ENCODE data around the gene IGFBP6. TPM values are rescaled to one million over a fixed set of nuclear protein-coding genes. Genes with fewer than 3 reads are reported as not detected.

IGFBP6 gene
- total and polyA plus RNA-seq, 9 of the 15 experiments (the other 6 are each of a cell fraction or from before 2014, with no cell fraction given): 0.15 to 1.4 (median 0.54) TPM

GRCh38 chr12:53096089-53096741, 1.3 kb upstream of the IGFBP6 start:
- ChIA-PET CTCF (ENCODE audit: low intra/inter-chr PET ratio) (no interaction called here), POLR2A (no interaction called here)
- ATAC-seq (no peak), DNase-seq (ENCODE audit: extremely low read depth in 1 of 4, low spot score in 3 of 4) (no peak), FAIRE-seq (no peak)
- Histone ChIP-seq H3K79me2 (ENCODE audit: control insufficient read depth, insufficient read depth, low read length) (no peaks in the 10 kb centered on the region), H3K9me1 (ENCODE audit: control insufficient read depth, insufficient read depth, low read length) (peaks cover 6% of the 10 kb centered on the region), H4K20me1 (replicated peaks; ENCODE audit: control insufficient read depth, insufficient read depth, low read length) (no peaks in the 10 kb centered on the region), H3K9ac (ENCODE audit: insufficient read depth in 1 of 2, low read depth in 2 of 2, low read length in 2 of 2) (no peak overlapping the region), H3K27me3 (ENCODE audit: control insufficient read depth in 2 of 2, insufficient read depth in 2 of 2, low read length in 2 of 2) (no peaks in the 10 kb centered on the region), H3K36me3 (ENCODE audit: control insufficient read depth, insufficient read depth, low read length) (no peaks in the 10 kb centered on the region), H3K9me3 (replicated peaks; ENCODE audit: control insufficient read depth, insufficient read depth, low read depth, low read length) (no peaks in the 10 kb centered on the region), H3K4me3 (no peak overlapping the region), H3K27ac (ENCODE audit: extremely low read depth, low read depth, low read length) (no peak overlapping the region), H2AFZ (ENCODE audit: low read depth, low read length) (no peak overlapping the region), H3K4me1 (replicated peaks in 1 of 2; ENCODE audit: control insufficient read depth in 2 of 2, insufficient read depth in 2 of 2, low read length in 2 of 2) (peaks cover 31 to 33% of the 10 kb centered on the region in 2 experiments), H3K4me2 (ENCODE audit: insufficient read depth, low read length) (no peak overlapping the region)
- 56% methylated on average over 8 of the region's 11 CpGs for WGBS (ENCODE audit: insufficient coverage, low coverage, missing lambda C conversion rate)
- no TSS peak for BruUV-seq (replicated peaks)
- in situ Hi-C loops (cut with MboI): no loop called here
- intact Hi-C loops (cut with micrococcal nuclease): no loop called here
- TF ChIP-seq SMAD1 (IDR thresholded peaks at IDR 0.05; ENCODE audit: low read depth, low read length, partially characterized antibody) (no peak), ZNF12 (CRISPR knock-in tag; IDR thresholded peaks at IDR 0.05) (no peak), FOXJ2 (tag; IDR thresholded peaks at IDR 0.05) (no peak), CCNT2 (IDR thresholded peaks at IDR 0.05; ENCODE audit: borderline replicate concordance, extremely low read depth, insufficient read length, low read depth, low read length) (no peak), ZFP91 (CRISPR knock-in tag; IDR thresholded peaks at IDR 0.05) (no peak), ZNF561 (CRISPR knock-in tag; conservative IDR thresholded peaks at IDR 0.05) (no peak), NFIX (CRISPR knock-in tag; IDR thresholded peaks at IDR 0.05; ENCODE audit: low read depth) (no peak), HOMEZ (CRISPR knock-in tag; IDR thresholded peaks at IDR 0.05) (no peak), POU5F1 (IDR thresholded peaks at IDR 0.05; ENCODE audit: borderline replicate concordance, low read depth, low read length, partially characterized antibody) (no peak)
- TF ChIP-seq, protein P1, sequence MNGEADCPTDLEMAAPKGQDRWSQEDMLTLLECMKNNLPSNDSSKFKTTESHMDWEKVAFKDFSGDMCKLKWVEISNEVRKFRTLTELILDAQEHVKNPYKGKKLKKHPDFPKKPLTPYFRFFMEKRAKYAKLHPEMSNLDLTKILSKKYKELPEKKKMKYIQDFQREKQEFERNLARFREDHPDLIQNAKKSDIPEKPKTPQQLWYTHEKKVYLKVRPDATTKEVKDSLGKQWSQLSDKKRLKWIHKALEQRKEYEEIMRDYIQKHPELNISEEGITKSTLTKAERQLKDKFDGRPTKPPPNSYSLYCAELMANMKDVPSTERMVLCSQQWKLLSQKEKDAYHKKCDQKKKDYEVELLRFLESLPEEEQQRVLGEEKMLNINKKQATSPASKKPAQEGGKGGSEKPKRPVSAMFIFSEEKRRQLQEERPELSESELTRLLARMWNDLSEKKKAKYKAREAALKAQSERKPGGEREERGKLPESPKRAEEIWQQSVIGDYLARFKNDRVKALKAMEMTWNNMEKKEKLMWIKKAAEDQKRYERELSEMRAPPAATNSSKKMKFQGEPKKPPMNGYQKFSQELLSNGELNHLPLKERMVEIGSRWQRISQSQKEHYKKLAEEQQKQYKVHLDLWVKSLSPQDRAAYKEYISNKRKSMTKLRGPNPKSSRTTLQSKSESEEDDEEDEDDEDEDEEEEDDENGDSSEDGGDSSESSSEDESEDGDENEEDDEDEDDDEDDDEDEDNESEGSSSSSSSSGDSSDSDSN (IDR thresholded peaks at IDR 0.05; ENCODE audit: borderline replicate concordance in 1 of 2, low read depth in 2 of 2, low read length in 2 of 2): no peak
- TF ChIP-seq, protein P2, sequence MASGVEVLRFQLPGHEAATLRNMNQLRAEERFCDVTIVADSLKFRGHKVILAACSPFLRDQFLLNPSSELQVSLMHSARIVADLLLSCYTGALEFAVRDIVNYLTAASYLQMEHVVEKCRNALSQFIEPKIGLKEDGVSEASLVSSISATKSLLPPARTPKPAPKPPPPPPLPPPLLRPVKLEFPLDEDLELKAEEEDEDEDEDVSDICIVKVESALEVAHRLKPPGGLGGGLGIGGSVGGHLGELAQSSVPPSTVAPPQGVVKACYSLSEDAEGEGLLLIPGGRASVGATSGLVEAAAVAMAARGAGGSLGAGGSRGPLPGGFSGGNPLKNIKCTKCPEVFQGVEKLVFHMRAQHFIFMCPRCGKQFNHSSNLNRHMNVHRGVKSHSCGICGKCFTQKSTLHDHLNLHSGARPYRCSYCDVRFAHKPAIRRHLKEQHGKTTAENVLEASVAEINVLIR (CRISPR knock-in tag; IDR thresholded peaks at IDR 0.05): no peak
- TF ChIP-seq, protein P3, sequence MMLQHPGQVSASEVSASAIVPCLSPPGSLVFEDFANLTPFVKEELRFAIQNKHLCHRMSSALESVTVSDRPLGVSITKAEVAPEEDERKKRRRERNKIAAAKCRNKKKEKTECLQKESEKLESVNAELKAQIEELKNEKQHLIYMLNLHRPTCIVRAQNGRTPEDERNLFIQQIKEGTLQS (IDR thresholded peaks at IDR 0.05): no peak
- TF ChIP-seq, protein P3 (CRISPR knock-in tag; conservative IDR thresholded peaks at IDR 0.05): no peak
